ENCODE data around the gene STAC. TPM values are rescaled to one million over a fixed set of nuclear protein-coding genes. Genes with fewer than 3 reads are reported as not detected.
"Not testable (repeated sequence)": the region's sequence is repeated elsewhere in the genome, so short reads cannot be mapped to it uniquely, and the experiment has no call there.

The STAC gene
- total RNA-seq, 2 experiments from 2014 or later: not detected

- Mint-ChIP-seq H3K36me3 (ENCODE audit: low read depth) (no peaks in the 10 kb centered on the region), H3K4me1 (ENCODE audit: low read depth) (no peaks in the 10 kb centered on the region), H3K4me3 (no peak overlapping the region), H3K9me3 (peaks cover 3% of the 10 kb centered on the region), H3K27ac (no peak overlapping the region), H3K27me3 (ENCODE audit: low read depth) (peaks cover 11% of the 10 kb centered on the region)
- CTCF ChIA-PET: no interaction called here
- intact Hi-C loops (cut with micrococcal nuclease): no loop called here
- no peak for DNase-seq
Observed at GRCh38 chr3:36546226-36546625, 165.9 kb downstream of the STAC start.

- no peak for DNase-seq
- CTCF ChIA-PET: no interaction called here
- Mint-ChIP-seq H3K9me3 (peaks cover 3% of the 10 kb centered on the region), H3K27ac (no peak overlapping the region), H3K27me3 (ENCODE audit: low read depth) (peaks cover 9% of the 10 kb centered on the region), H3K4me3 (no peak overlapping the region), H3K36me3 (ENCODE audit: low read depth) (no peaks in the 10 kb centered on the region), H3K4me1 (ENCODE audit: low read depth) (no peaks in the 10 kb centered on the region)
- intact Hi-C loops (cut with micrococcal nuclease): no loop called here
Observed at GRCh38 chr3:36548712-36549111, 168.4 kb downstream of the STAC start.

GRCh38 chr3:36557021-36557707, 176.9 kb downstream of the STAC start:
- CTCF ChIA-PET: no interaction called here
- peaks cover 6% of the 10 kb centered on the region for H3K27me3 Mint-ChIP-seq (ENCODE audit: low read depth)
- intact Hi-C loops (cut with micrococcal nuclease): no loop called here
- no peaks in the 10 kb centered on the region for H3K36me3 Mint-ChIP-seq (ENCODE audit: low read depth)
- no peaks in the 10 kb centered on the region for H3K4me1 Mint-ChIP-seq (ENCODE audit: low read depth)
- no peaks in the 10 kb centered on the region for H3K9me3 Mint-ChIP-seq
- H3K4me3 Mint-ChIP-seq: no peak overlapping the region
- H3K27ac Mint-ChIP-seq: no peak overlapping the region
- DNase-seq: no peak

GRCh38 chr3:36557708-36558421, 177.6 kb downstream of the STAC start:
- no peaks in the 10 kb centered on the region for H3K36me3 Mint-ChIP-seq (ENCODE audit: low read depth)
- no peaks in the 10 kb centered on the region for H3K9me3 Mint-ChIP-seq
- no peak overlapping the region for H3K27ac Mint-ChIP-seq
- H3K4me3 Mint-ChIP-seq: no peak overlapping the region
- peaks cover 6% of the 10 kb centered on the region for H3K27me3 Mint-ChIP-seq (ENCODE audit: low read depth)
- no peaks in the 10 kb centered on the region for H3K4me1 Mint-ChIP-seq (ENCODE audit: low read depth)
- CTCF ChIA-PET: no interaction called here
- no peak for DNase-seq
- intact Hi-C loops (cut with micrococcal nuclease): no loop called here

- intact Hi-C loops (cut with micrococcal nuclease): no loop called here
- Mint-ChIP-seq H3K9me3 (no peaks in the 10 kb centered on the region), H3K36me3 (ENCODE audit: low read depth) (no peaks in the 10 kb centered on the region), H3K4me3 (no peak overlapping the region), H3K27me3 (ENCODE audit: low read depth) (peaks cover 6% of the 10 kb centered on the region), H3K27ac (no peak overlapping the region), H3K4me1 (ENCODE audit: low read depth) (no peaks in the 10 kb centered on the region)
- CTCF ChIA-PET: no interaction called here
- no peak for DNase-seq
Observed at GRCh38 chr3:36558961-36559360, 178.7 kb downstream of the STAC start.

GRCh38 chr3:36560685-36561084, 180.4 kb downstream of the STAC start:
- DNase-seq: no peak
- Mint-ChIP-seq H3K4me3 (no peak overlapping the region), H3K9me3 (no peaks in the 10 kb centered on the region), H3K4me1 (ENCODE audit: low read depth) (no peaks in the 10 kb centered on the region), H3K27me3 (ENCODE audit: low read depth) (peaks cover 6% of the 10 kb centered on the region), H3K36me3 (ENCODE audit: low read depth) (no peaks in the 10 kb centered on the region), H3K27ac (no peak overlapping the region)
- CTCF ChIA-PET: no interaction called here
- intact Hi-C loops (cut with micrococcal nuclease): no loop called here

GRCh38 chr3:36561601-36562000, 181.3 kb downstream of the STAC start:
- Mint-ChIP-seq H3K4me3 (no peak overlapping the region), H3K27ac (no peak overlapping the region), H3K27me3 (ENCODE audit: low read depth) (peaks cover 6% of the 10 kb centered on the region), H3K9me3 (no peaks in the 10 kb centered on the region), H3K4me1 (ENCODE audit: low read depth) (no peaks in the 10 kb centered on the region), H3K36me3 (ENCODE audit: low read depth) (no peaks in the 10 kb centered on the region)
- CTCF ChIA-PET: no interaction called here
- no peak for DNase-seq
- intact Hi-C loops (cut with micrococcal nuclease): no loop called here

- DNase-seq: no peak
- no peaks in the 10 kb centered on the region for H3K36me3 Mint-ChIP-seq (ENCODE audit: low read depth)
- H3K4me1 Mint-ChIP-seq (ENCODE audit: low read depth): no peaks in the 10 kb centered on the region
- intact Hi-C loops (cut with micrococcal nuclease): no loop called here
- peaks cover 5% of the 10 kb centered on the region for H3K9me3 Mint-ChIP-seq
- no peak overlapping the region for H3K27ac Mint-ChIP-seq
- CTCF ChIA-PET: no interaction called here
- peaks cover 6% of the 10 kb centered on the region for H3K27me3 Mint-ChIP-seq (ENCODE audit: low read depth)
- H3K4me3 Mint-ChIP-seq: no peak overlapping the region
Observed at GRCh38 chr3:36562945-36563344, 182.6 kb downstream of the STAC start.

- H3K4me3 Mint-ChIP-seq: no peak overlapping the region
- no peaks in the 10 kb centered on the region for H3K36me3 Mint-ChIP-seq (ENCODE audit: low read depth)
- H3K27me3 Mint-ChIP-seq (ENCODE audit: low read depth): no peaks in the 10 kb centered on the region
- CTCF ChIA-PET: no interaction called here
- no peak for DNase-seq
- intact Hi-C loops (cut with micrococcal nuclease): no loop called here
- no peaks in the 10 kb centered on the region for H3K4me1 Mint-ChIP-seq (ENCODE audit: low read depth)
- no peak overlapping the region for H3K27ac Mint-ChIP-seq
- H3K9me3 Mint-ChIP-seq: peaks cover 8% of the 10 kb centered on the region
Observed at GRCh38 chr3:36575241-36575640, 194.9 kb downstream of the STAC start.

- H3K4me1 Mint-ChIP-seq (ENCODE audit: low read depth): not testable (repeated sequence)
Observed at GRCh38 chr3:36578418-36578817, 198.1 kb downstream of the STAC start.

GRCh38 chr3:36579746-36580145, 199.4 kb downstream of the STAC start:
- Mint-ChIP-seq H3K9me3 (peaks cover 8% of the 10 kb centered on the region), H3K4me1 (ENCODE audit: low read depth) (no peaks in the 10 kb centered on the region), H3K36me3 (ENCODE audit: low read depth) (no peaks in the 10 kb centered on the region), H3K27me3 (ENCODE audit: low read depth) (peaks cover 2% of the 10 kb centered on the region), H3K4me3 (no peak overlapping the region), H3K27ac (no peak overlapping the region)
- DNase-seq: no peak
- CTCF ChIA-PET: no interaction called here
- intact Hi-C loops (cut with micrococcal nuclease): no loop called here

More at GRCh38 chr3:36578418-36578817, 198.1 kb downstream of the STAC start:
- DNase-seq; H3K27ac Mint-ChIP-seq; CTCF ChIA-PET; intact Hi-C loops (cut with micrococcal nuclease); H3K4me3 Mint-ChIP-seq; H3K9me3 Mint-ChIP-seq; H3K27me3 Mint-ChIP-seq (ENCODE audit: low read depth); H3K36me3 Mint-ChIP-seq (ENCODE audit: low read depth): not testable (repeated sequence)

- Mint-ChIP-seq H3K27ac (no peak overlapping the region), H3K9me3 (peaks cover 8% of the 10 kb centered on the region), H3K4me3 (no peak overlapping the region), H3K4me1 (ENCODE audit: low read depth) (no peaks in the 10 kb centered on the region), H3K36me3 (ENCODE audit: low read depth) (no peaks in the 10 kb centered on the region), H3K27me3 (ENCODE audit: low read depth) (peaks cover 2% of the 10 kb centered on the region)
- intact Hi-C loops (cut with micrococcal nuclease): no loop called here
- CTCF ChIA-PET: no interaction called here
- no peak for DNase-seq
Observed at GRCh38 chr3:36580716-36581115, 200.4 kb downstream of the STAC start.

GRCh38 chr3:36591959-36592358, 211.7 kb downstream of the STAC start:
- Mint-ChIP-seq H3K36me3 (ENCODE audit: low read depth) (no peaks in the 10 kb centered on the region), H3K27me3 (ENCODE audit: low read depth) (peaks cover 3% of the 10 kb centered on the region), H3K27ac (no peak overlapping the region), H3K4me1 (ENCODE audit: low read depth) (no peaks in the 10 kb centered on the region), H3K9me3 (peaks cover 3% of the 10 kb centered on the region), H3K4me3 (no peak overlapping the region)
- intact Hi-C loops (cut with micrococcal nuclease): no loop called here
- no peak for DNase-seq
- CTCF ChIA-PET: no interaction called here
